ENCODE results near the gene CLTC.

The CLTC gene

GRCh38 chr17:59727817-59728533 lies 108.3 kb downstream of the CLTC start:
- no peak for DNase-seq (ENCODE audit: low spot score)

DNA sequence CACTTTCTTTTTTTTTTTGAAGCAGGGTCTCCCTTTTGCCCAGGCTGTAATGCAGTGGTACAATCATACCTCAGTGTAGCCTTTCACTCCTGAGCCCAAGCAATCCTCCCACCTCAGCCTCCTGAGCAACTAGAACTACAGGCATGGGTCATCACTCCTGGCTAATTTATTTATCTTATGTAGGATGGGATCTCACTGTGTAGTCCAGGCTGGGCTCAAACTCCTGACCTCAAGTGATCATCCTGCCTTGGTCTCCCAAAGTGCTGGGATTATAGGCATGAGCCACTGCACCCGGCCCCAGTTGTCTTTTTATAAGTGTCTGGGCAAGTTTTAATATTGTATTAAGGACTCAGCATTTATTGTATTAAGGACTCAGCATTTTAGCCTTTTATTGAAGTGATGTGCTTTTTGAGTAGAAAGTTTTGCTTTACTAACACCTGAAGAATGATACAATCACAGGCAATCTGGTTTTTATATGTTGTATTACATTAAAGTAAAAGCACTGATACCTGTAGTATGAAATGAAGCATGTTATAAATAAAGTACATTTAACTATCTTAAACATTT lies 110.7 kb downstream of the CLTC start:
- DNase-seq (ENCODE audit: low spot score) = no peak

GRCh38 chr17:59733697-59734096 lies 114.0 kb downstream of the CLTC start:
- DNase-seq (ENCODE audit: low spot score) = no peak

DNA sequence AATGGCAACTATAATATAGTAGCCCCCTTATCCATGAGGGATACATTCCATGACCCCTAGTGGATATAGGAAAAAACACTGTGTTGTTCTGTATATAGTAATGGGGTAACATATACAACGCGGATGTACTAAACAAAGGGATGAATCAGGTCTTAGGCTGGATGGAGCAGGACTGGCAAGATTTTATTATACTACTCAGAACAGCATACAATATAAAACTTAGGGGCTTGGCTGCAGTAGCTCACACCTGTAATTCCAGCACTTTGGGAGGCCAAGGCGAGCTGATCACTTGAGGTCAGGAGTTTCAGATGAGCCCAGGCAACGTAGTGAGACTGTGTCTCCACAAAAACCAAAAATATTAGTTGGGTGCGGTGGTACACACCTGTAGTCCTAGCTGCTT lies 114.5 kb downstream of the CLTC start:
- no peak for DNase-seq (ENCODE audit: low spot score)

DNA sequence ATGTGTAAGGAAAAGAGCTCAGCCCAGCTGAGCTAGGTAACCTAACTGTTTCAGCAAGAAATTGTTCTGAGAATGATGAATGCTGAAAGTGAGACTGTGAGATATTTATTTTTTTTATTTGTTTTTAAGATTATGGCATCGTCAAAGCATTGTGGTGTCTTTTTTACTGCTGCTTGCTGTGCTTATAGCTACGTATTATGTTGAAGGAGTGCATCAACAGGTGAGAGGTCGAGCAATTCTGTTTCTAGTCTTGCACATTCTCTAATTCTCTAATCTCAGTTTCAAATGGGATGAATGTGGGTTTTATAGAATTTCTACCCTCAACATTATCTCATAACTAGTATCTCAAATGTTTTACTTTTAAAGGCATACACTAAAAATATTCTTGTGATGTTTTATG lies 117.6 kb downstream of the CLTC start:
- no peak for DNase-seq (ENCODE audit: low spot score)

DNA sequence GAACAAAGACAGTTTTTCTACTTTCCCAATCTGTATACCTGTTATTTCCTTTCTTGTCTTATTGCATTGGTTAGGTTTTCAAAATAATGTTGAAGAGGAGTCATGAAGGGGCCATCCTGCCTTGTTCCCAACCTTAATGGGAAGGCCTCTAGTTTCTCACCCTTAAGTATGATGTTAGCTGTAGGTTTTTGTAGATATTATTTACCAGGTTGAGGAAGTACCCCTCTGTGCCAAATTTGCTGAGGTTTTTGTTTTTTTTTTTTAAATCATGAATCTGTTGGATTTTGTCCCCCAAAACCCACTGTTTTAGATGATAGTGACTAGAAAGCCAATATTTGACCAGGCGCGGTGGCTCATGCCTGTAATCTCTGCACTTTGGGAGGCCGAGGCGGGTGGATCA lies 124.1 kb downstream of the CLTC start:
- no peak for DNase-seq (ENCODE audit: low spot score)

- DNase-seq (ENCODE audit: low spot score) = no peak
Measured at GRCh38 chr17:59745040-59745439, 125.3 kb downstream of the CLTC start.
